ENCODE measurements around the gene CDH12.

The CDH12 gene

GRCh38 chr5:22465616-22466015 is 387.5 kb downstream of the CDH12 start:
- TF ChIP-seq POLR2A (IDR thresholded peaks at IDR 0.05; ENCODE audit: low read length) (no peak), GATA1 (IDR thresholded peaks at IDR 0.05; ENCODE audit: low read depth, low read length) (no peak)
- DNase-seq, result no peak

GRCh38 chr5:22465177-22465576 is 388.0 kb downstream of the CDH12 start:
- DNase-seq, result no peak
- no peak for TF ChIP-seq POLR2A (IDR thresholded peaks at IDR 0.05; ENCODE audit: low read length)
- no peak for TF ChIP-seq GATA1 (IDR thresholded peaks at IDR 0.05; ENCODE audit: low read depth, low read length)

DNA sequence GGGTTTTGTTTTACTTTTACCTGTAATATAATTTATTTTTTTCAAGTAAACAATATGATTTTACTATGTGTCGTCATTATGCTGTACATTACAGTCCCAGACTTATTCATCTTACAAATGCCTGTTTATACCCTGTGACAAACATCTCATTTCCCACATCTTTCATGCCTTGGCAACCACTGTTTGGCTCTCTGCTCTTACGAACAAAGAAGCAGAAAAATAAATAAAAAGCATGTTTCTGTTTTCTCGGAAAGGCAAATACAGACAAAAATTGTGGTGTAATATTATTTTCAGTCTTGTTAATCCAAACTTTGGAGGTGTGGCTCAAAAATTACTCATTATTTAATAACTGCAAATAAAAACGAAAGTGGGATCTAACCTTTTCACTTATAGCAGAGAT is 393.0 kb downstream of the CDH12 start:
- no peak for TF ChIP-seq GATA1 (IDR thresholded peaks at IDR 0.05; ENCODE audit: low read depth, low read length)
- TF ChIP-seq POLR2A (IDR thresholded peaks at IDR 0.05; ENCODE audit: low read length), result no peak
- no peak for DNase-seq

- no peak for DNase-seq
- TF ChIP-seq GATA1 (IDR thresholded peaks at IDR 0.05; ENCODE audit: low read depth, low read length) (no peak), POLR2A (IDR thresholded peaks at IDR 0.05; ENCODE audit: low read length) (no peak)
Measured at GRCh38 chr5:22432905-22433304, 420.2 kb downstream of the CDH12 start.

DNA sequence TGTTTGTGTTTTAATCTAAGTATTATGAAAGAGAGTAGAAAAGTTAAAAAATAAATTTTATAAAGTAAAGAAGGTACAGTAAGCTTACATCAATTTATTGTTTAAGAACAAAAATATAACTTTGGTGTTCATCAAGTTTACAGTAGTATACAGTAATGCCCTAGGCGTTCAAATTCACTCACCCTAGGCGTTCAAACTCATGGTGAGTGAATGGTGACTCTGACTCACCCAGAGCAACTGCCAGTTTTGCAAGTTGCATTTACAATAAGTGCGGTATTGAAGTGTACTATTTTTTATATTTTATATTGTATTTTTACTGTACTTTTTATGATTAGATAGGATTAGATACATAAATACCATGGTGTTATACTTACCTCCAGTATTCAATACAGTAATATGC is 421.3 kb downstream of the CDH12 start:
- no peak for DNase-seq

DNA sequence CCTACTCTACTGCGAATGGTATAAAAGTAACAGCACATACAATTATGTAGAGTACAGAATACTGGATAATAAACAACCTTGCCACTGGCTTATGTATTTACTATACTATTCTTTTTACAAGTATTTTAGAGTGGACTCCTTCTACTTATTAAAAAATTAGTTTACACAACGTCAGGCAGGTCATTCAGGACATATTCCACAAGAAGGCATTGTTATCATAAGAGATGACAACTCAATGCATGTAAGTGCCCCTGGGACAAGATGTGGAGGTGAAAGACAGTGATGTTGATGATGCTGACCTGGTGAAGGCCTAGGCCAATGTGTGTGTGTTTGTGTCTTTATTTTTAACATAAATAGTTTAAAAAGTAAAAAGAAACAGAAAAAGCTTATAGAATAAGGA is 421.7 kb downstream of the CDH12 start:
- no peak for DNase-seq
- TF ChIP-seq GATA1 (IDR thresholded peaks at IDR 0.05; ENCODE audit: low read depth, low read length), result no peak
- no peak for TF ChIP-seq POLR2A (IDR thresholded peaks at IDR 0.05; ENCODE audit: low read length)

More for the DNA sequence above, 421.3 kb downstream of the CDH12 start:
- TF ChIP-seq POLR2A (IDR thresholded peaks at IDR 0.05; ENCODE audit: low read length) (no peak), GATA1 (IDR thresholded peaks at IDR 0.05; ENCODE audit: low read depth, low read length) (no peak)

DNA sequence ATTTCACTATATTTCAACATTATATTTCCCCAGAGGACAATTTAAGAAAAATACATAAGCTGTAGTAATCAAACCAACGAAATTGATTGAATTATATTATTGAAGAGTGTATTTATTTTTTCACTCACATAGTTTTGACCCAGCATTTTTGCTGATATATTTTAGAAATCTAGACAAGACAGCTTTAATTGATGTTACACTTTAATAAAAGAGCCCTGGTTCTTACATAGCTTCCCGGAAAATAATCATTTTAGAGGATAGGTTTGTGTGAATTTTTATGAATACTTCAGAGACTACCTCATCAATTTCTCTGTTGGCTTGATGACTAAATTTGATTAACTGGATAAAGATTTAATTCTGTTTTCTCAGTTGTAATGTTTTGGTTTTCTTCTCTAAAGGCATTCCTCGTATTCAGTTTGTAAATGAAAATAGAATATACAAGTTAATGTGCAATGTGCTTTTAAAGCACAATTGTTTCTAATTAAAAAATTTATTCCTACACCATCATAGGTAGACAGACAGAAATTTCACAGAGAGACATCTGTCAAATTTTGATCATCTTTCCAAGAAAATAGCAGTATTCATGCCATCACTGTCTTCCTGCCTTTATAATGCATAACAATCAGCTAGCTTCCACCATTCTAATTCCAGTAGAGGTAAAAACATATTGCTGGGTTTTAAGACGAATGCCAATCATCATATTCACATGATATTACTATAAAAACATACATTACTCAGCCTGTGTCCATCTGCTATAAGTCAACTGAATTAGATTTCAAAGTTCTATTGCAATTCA is 441.4 kb downstream of the CDH12 start:
- no peak for TF ChIP-seq POLR2A (IDR thresholded peaks at IDR 0.05; ENCODE audit: low read length)
- TF ChIP-seq GATA1 (IDR thresholded peaks at IDR 0.05; ENCODE audit: low read depth, low read length), result no peak
- DNase-seq, result no peak

DNA sequence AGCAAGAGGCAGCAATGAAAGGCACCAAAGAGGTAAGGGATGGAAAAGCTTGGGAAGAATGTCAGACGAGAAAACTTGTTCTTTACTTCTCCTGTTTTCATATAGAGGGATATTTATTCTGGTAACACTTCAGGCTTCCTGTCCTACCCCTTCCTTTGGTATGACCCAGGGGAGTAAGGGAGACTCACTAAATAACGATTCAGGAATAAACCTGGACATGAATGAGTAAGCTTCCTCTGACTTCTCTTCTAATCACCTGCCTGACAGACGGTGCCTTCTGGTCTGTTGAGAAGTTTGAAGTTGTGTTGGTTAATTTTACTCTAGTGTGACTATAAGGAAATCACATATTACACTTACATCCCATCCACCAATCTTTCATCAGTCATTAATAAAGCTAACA is 461.2 kb downstream of the CDH12 start:
- TF ChIP-seq GATA1 (IDR thresholded peaks at IDR 0.05; ENCODE audit: low read depth, low read length) (no peak), POLR2A (IDR thresholded peaks at IDR 0.05; ENCODE audit: low read length) (no peak)
- no peak for DNase-seq

DNA sequence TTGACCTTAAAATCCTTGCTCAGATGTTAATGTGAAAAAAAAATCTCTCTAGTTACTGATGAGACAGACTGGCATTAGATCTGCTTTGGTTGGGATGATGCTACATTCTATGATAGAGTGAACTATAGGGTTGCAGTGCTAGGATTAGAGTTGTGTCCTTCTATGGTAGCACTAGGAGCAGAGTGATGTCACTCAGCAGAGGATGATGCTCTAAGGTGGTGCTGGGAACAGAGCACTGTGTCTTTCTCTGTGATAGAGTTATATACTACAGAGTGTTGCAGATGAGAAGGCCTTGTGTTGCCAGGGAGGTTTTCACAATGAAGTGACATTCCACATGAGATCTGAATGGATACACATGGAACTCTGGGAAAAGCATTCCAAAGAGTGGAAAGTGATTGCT is 462.3 kb downstream of the CDH12 start:
- no peak for TF ChIP-seq GATA1 (IDR thresholded peaks at IDR 0.05; ENCODE audit: low read depth, low read length)
- TF ChIP-seq POLR2A (IDR thresholded peaks at IDR 0.05; ENCODE audit: low read length), result no peak
- no peak for DNase-seq

DNA sequence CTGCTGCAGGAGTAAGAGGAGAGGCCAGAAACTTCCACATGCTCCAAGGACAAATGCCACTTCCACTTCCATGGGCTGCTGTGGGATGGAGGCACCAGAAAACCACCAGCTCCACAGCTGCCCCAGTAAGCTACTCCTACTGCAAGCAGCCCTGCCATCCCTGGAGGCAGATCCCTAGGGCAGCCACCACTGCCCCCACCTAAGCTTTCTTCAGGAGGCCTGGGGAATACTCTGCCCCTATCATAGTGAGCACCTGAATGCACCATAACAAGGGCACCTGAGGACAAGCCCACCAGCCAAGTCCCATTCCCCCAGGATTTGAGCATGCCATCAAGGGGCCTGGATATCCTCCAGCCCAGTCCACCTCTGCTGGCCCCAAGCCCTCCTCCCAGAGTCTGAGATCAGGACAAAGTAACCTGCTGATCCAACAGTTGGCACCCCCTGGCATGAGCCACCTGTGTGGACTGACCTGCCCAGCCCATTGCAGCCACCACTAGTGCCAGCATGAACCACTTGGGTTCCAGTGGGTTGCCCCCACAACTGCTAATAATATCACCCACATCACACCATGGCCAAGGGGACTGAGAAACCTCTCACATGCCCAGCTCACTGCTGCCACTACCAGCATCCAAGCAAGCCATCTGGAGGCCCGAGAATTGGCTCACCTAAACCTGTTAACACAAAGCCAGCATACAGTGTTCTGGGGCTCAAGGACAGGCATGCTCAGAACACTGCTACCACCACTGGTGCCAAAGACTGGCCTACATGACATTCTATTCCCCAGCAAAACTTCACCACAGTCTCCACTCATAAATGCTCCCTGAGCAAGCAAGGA is 480.1 kb downstream of the CDH12 start:
- no peak for DNase-seq
- TF ChIP-seq POLR2A (IDR thresholded peaks at IDR 0.05; ENCODE audit: low read length), result no peak
- TF ChIP-seq GATA1 (IDR thresholded peaks at IDR 0.05; ENCODE audit: low read depth, low read length), result no peak

DNA sequence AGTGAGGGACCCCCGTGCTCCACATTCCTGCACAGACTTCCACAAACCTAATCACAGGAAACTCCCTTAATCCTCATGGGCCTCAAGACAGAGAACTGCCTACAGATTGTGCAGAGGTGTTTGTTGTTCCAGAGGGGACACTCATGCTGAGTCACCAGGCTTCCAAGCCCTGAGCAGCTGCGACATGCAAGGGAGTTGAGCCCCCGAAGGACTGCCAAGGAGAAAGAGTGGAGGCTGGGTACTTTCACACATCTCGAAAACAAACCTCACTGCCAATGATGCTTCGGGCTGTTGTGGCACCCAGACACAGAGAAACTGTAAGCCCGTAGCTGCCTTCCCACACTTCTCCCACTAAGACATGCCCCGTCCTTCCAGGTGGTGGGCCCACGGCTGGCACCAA is 480.8 kb downstream of the CDH12 start:
- TF ChIP-seq GATA1 (IDR thresholded peaks at IDR 0.05; ENCODE audit: low read depth, low read length) (no peak), POLR2A (IDR thresholded peaks at IDR 0.05; ENCODE audit: low read length) (no peak)
- no peak for DNase-seq

DNA sequence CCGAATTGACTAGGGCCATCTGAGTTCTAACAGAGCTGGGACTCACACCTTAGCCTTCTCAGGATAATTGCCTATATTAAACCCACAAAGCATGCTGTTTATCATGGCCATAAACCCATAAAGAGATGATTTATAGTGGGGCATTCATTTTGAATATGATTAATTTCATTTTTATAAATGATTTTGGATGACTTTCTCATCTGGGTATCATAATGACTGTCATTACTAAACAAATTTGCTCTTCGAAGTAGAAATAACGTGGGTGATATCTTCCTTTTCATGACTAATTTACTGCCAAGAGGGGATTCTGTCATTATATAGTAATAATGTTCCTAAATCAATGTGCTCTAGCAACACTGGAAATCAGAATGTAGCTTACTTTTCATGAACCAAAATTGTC is 498.2 kb downstream of the CDH12 start:
- TF ChIP-seq GATA1 (IDR thresholded peaks at IDR 0.05; ENCODE audit: low read depth, low read length), result no peak
- no peak for TF ChIP-seq POLR2A (IDR thresholded peaks at IDR 0.05; ENCODE audit: low read length)
- DNase-seq, result no peak

DNA sequence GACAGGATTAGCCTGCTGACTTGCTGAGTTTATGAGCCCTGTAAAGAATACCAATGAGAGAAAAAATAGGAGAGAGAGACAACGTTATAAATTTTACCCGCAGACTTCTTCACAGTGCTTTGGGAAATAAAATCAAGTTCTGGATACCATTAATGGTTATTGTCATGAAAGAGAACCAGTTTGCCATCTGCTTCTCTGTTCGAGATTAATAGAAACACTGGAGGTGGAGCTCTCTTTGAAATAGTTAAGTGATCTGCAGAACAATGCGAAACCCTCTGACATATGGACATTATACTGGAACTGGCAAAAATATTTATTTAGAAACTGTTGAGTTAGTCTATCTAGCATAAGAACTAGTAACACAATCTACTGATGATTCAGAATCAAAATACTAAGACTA is 500.7 kb downstream of the CDH12 start:
- TF ChIP-seq POLR2A (IDR thresholded peaks at IDR 0.05; ENCODE audit: low read length) (no peak), GATA1 (IDR thresholded peaks at IDR 0.05; ENCODE audit: low read depth, low read length) (no peak)
- DNase-seq, result no peak

DNA sequence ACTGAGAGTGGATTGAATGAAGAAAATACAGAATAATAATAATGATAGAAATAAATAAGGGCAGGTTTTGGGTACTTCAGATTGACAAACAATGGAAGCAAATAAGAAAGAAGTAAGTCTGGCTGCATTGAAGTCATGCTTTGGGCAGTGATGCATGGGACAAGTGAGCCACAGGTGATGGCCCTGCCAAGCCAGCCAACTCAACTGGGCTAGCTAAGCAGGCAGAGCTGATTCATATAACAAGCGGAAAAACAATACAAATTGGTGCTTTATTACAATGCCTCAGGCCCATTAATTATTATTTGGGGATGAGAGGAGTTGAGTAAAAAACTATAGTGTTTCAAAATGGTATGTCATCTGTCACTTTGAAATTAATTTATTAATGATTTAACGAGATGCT is 502.0 kb downstream of the CDH12 start:
- TF ChIP-seq POLR2A (IDR thresholded peaks at IDR 0.05; ENCODE audit: low read length) (no peak), GATA1 (IDR thresholded peaks at IDR 0.05; ENCODE audit: low read depth, low read length) (no peak)
- DNase-seq, result no peak

DNA sequence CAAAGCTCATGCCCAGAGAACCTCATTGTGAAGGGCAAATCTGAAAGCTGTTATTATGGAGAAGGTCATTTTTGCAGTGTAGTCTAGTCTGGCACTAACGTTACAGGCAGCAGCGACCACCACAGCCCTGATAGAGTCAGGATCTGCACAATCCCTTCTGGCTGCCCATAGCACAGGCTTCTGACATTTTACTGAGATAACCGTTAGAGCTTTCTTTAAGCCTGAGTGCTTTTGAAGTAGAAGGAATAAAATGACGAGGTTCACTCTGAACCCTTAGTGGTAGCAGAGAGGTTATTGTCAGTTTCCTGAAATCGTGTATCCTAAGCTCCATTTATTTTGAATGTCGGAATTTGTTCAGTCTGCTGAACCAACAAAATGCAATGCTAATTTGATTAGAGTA is 505.1 kb downstream of the CDH12 start:
- TF ChIP-seq GATA1 (IDR thresholded peaks at IDR 0.05; ENCODE audit: low read depth, low read length) (no peak), POLR2A (IDR thresholded peaks at IDR 0.05; ENCODE audit: low read length) (no peak)
- DNase-seq, result no peak

All from erythroblast (primary cell).